H9 (cell line): Measurements from ENCODE around the gene RAP1GAP2. TPM values are rescaled to one million over a fixed set of nuclear protein-coding genes. Genes with fewer than 3 reads are reported as not detected.

ENCODE experiments used
- DNase-seq: peaks from one replicate; pipeline ENCODE4 v3.0.0-alpha.2; 2017
- H2AFZ ChIP-seq: one replicate; pipeline ENCODE4 v1.6.1; 2013; ENCODE audit warnings: mild to moderate bottlenecking, low read length, control low read depth, moderate library complexity
- H2AK5ac ChIP-seq: 2 replicates; pipeline ENCODE4 v1.6.1; 2013; ENCODE audit warnings: low read length, control low read depth, mixed read lengths; ENCODE audit not compliant: insufficient read length
- H2BK120ac ChIP-seq: one replicate; pipeline ENCODE4 v1.6.1; 2013; ENCODE audit warnings: low read depth, mild to moderate bottlenecking, low read length, control low read depth, inconsistent platforms; ENCODE audit not compliant: poor library complexity, severe bottlenecking
- H2BK12ac ChIP-seq: 2 replicates; pipeline ENCODE4 v1.6.1; 2013; ENCODE audit warnings: low read length, control low read depth, mixed read lengths, low read depth; ENCODE audit not compliant: insufficient read length
- H2BK15ac ChIP-seq: 2 replicates; pipeline ENCODE4 v1.6.1; 2013; ENCODE audit warnings: low read depth, low read length, control low read depth
- H2BK20ac ChIP-seq: one replicate; pipeline ENCODE4 v1.6.1; 2013; ENCODE audit warnings: low read depth, mild to moderate bottlenecking, low read length, control low read depth, inconsistent platforms; ENCODE audit not compliant: poor library complexity, severe bottlenecking
- H2BK5ac ChIP-seq: 2 replicates; pipeline ENCODE4 v1.6.1; 2013; ENCODE audit warnings: low read length, control low read depth, mixed read lengths; ENCODE audit not compliant: insufficient read length
- H3K14ac ChIP-seq: 2 replicates; pipeline ENCODE4 v1.6.1; 2013; ENCODE audit warnings: low read length, control low read depth; ENCODE audit not compliant: insufficient read depth
- H3K18ac ChIP-seq: 2 replicates; pipeline ENCODE4 v1.6.1; 2013; ENCODE audit warnings: low read depth, mild to moderate bottlenecking, mixed read lengths, low read length, control low read depth; ENCODE audit not compliant: insufficient read length
- H3K23ac ChIP-seq: 2 replicates; pipeline ENCODE4 v1.6.1; 2013; ENCODE audit warnings: low read length, control low read depth, mixed read lengths, low read depth; ENCODE audit not compliant: insufficient read length
- H3K23me2 ChIP-seq: 2 replicates; pipeline ENCODE4 v1.6.1; 2013; ENCODE audit warnings: low read depth, mild to moderate bottlenecking, mixed read lengths, low read length, control low read depth; ENCODE audit not compliant: insufficient read length, poor library complexity, severe bottlenecking
- H3K27ac ChIP-seq: 2 replicates; pipeline ENCODE4 v1.5.1; 2013; ENCODE audit warnings: low read length, control low read depth, mixed read lengths, low read depth; ENCODE audit not compliant: insufficient read length
- H3K27me3 ChIP-seq: 2 replicates; pipeline ENCODE4 v1.6.1; 2013; ENCODE audit warnings: low read length, control low read depth, inconsistent platforms; ENCODE audit not compliant: insufficient read depth
- H3K4ac ChIP-seq: 2 replicates; pipeline ENCODE4 v1.6.1; 2013; ENCODE audit warnings: low read depth, mild to moderate bottlenecking, control low read depth, inconsistent platforms, low read length, moderate library complexity
- H3K4me1 ChIP-seq: 2 replicates; pipeline ENCODE4 v1.6.1; 2013; ENCODE audit warnings: low read length, control low read depth, inconsistent platforms; ENCODE audit not compliant: insufficient read depth
- H3K4me2 ChIP-seq: 2 replicates; pipeline ENCODE4 v1.6.1; 2013; ENCODE audit warnings: low read length, control low read depth, mixed read lengths; ENCODE audit not compliant: insufficient read length, insufficient read depth
- H3K56ac ChIP-seq: 2 replicates; pipeline ENCODE4 v1.6.1; 2013; ENCODE audit warnings: low read depth, mild to moderate bottlenecking, mixed read lengths, low read length, control low read depth; ENCODE audit not compliant: insufficient read length
- H3K79me1 ChIP-seq: 2 replicates; pipeline ENCODE4 v1.6.1; 2013; ENCODE audit warnings: low read depth, mild to moderate bottlenecking, moderate library complexity, low read length, control low read depth, inconsistent platforms; ENCODE audit not compliant: insufficient read depth, poor library complexity, severe bottlenecking
- H3K79me2 ChIP-seq: 2 replicates; pipeline ENCODE4 v1.6.1; 2013; ENCODE audit warnings: low read length, control low read depth, inconsistent platforms; ENCODE audit not compliant: insufficient read depth
- H3K9ac ChIP-seq: 2 replicates; pipeline ENCODE4 v1.6.1; 2013; ENCODE audit warnings: low read length, control low read depth, mixed read lengths; ENCODE audit not compliant: insufficient read length; ENCODE audit errors: extremely low read depth
- H3K9me3 ChIP-seq: one replicate; pipeline ENCODE4 v1.6.1; 2013; ENCODE audit warnings: low read depth, low read length, inconsistent platforms; ENCODE audit not compliant: control insufficient read depth
- H3T11ph ChIP-seq: one replicate; pipeline ENCODE4 v1.6.1; 2013; ENCODE audit warnings: mild to moderate bottlenecking, low read length, control low read depth, inconsistent platforms
- H4K20me1 ChIP-seq: one replicate; pipeline ENCODE4 v1.6.1; 2013; ENCODE audit not compliant: control insufficient read depth, insufficient read length, insufficient read depth
- H4K5ac ChIP-seq: 2 replicates; pipeline ENCODE4 v1.6.1; 2013; ENCODE audit warnings: low read depth, mild to moderate bottlenecking, mixed read lengths, low read length, control low read depth; ENCODE audit not compliant: insufficient read length
- H4K8ac ChIP-seq: replicated peaks from 2 replicates; pipeline ENCODE4 v1.6.1; 2013; ENCODE audit warnings: low read length, control low read depth, mixed read lengths, low read depth; ENCODE audit not compliant: insufficient read length
- H4K91ac ChIP-seq: 2 replicates; pipeline ENCODE4 v1.6.1; 2013; ENCODE audit warnings: low read depth, mild to moderate bottlenecking, moderate library complexity, mixed read lengths, low read length, control low read depth; ENCODE audit not compliant: insufficient read length
- H3K27ac Mint-ChIP-seq, 3 experiments: 2 replicates in 2 of 3; 3 replicates in 1 of 3; pipeline ENCODE4 v1.8.0; 2020 to 2021; ENCODE audit warnings: mixed read lengths in 3 of 3, mild to moderate bottlenecking in 1 of 3, moderate library complexity in 1 of 3
- H3K27me3 Mint-ChIP-seq: 2 replicates; pipeline ENCODE4 v1.8.0; 2021; ENCODE audit warnings: low read depth, mild to moderate bottlenecking, moderate library complexity, mixed read lengths
- H3K36me3 Mint-ChIP-seq, 3 experiments: 2 replicates in 2 of 3; 3 replicates in 1 of 3; pipeline ENCODE4 v1.8.0; 2020 to 2021; ENCODE audit warnings: low read depth in 3 of 3, mixed read lengths in 3 of 3; ENCODE audit not compliant: insufficient read depth in 1 of 3
- H3K4me1 Mint-ChIP-seq, 2 experiments: 2 replicates each; pipeline ENCODE4 v1.8.0; 2020; ENCODE audit warnings: mixed read lengths in 2 of 2
- H3K4me3 Mint-ChIP-seq, 2 experiments: 2 replicates in 1 of 2; 3 replicates in 1 of 2; pipeline ENCODE4 v1.8.0; 2020 to 2021; ENCODE audit warnings: mild to moderate bottlenecking in 2 of 2, mixed read lengths in 2 of 2, moderate library complexity in 1 of 2
- H3K9me3 Mint-ChIP-seq, 2 experiments: 2 replicates in 1 of 2; 3 replicates in 1 of 2; pipeline ENCODE4 v1.8.0; 2020; ENCODE audit warnings: mild to moderate bottlenecking in 2 of 2, mixed read lengths in 2 of 2, moderate library complexity in 1 of 2
- CTCF ChIP-seq: fragments of 200-600 bp; sonication (generic); conservative IDR thresholded peaks from 3 replicates; pipeline ENCODE4 v1.8.0; 2021; ENCODE audit warnings: antibody characterized with exemption, mild to moderate bottlenecking
- WGBS: extraction: QIAGEN DNeasy Blood & Tissue Kit; methylation state at CpG from one replicate; pipeline ENCODE4 v1.1.7; 2013; ENCODE audit warnings: missing lambda C conversion rate, low lambda C conversion rate, mixed read lengths; ENCODE audit not compliant: insufficient read length; ENCODE audit errors: extremely low coverage; 5-methylcytosine and 5-hydroxymethylcytosine counted together
- total RNA-seq: library from RNA; stranded (reverse); gene quantifications from 2 replicates; pipeline ENCODE4 v1.2.1, GENCODE V29; 2021

The RAP1GAP2 gene
- total RNA-seq, 1 experiment from 2014 or later: 33.8 TPM

- Histone ChIP-seq H4K8ac (no peak overlapping the region), H2AFZ (no peak overlapping the region), H3K79me1 (peaks cover 4% of the 10 kb centered on the region), H2BK120ac (no peak overlapping the region), H2BK5ac (no peak overlapping the region), H2BK12ac (no peak overlapping the region), H2AK5ac (no peak overlapping the region), H4K91ac (no peak overlapping the region), H3K23ac (no peak overlapping the region), H3K4me2 (no peak overlapping the region), H4K5ac (no peak overlapping the region), H3K9me3 (no peaks in the 10 kb centered on the region), H3K14ac (no peak overlapping the region; the same call in 1 of the 2 replicates), H3K18ac (no peak overlapping the region), H3K4ac (no peak overlapping the region), H3K23me2 (no peaks in the 10 kb centered on the region), H2BK20ac (no peak overlapping the region), H3K79me2 (peaks cover 7% of the 10 kb centered on the region; the same call in 1 of the 2 replicates), H3K4me1 (peaks cover 2% of the 10 kb centered on the region; the same call in 1 of the 2 replicates), H3K56ac (no peak overlapping the region), H3K27ac (no peak overlapping the region), H2BK15ac (no peak overlapping the region), H3T11ph (no peak overlapping the region), H3K9ac (no peak overlapping the region), H3K27me3 (no peaks in the 10 kb centered on the region), H4K20me1 (no peaks in the 10 kb centered on the region)
- Mint-ChIP-seq H3K4me1 (peaks cover 31 to 42% of the 10 kb centered on the region in 2 experiments), H3K36me3 (peaks cover 8 to 27% (median 11%) of the 10 kb centered on the region in 3 experiments), H3K27me3 (no peaks in the 10 kb centered on the region), H3K4me3 (no peak overlapping the region), H3K27ac (peak overlapping the region; percentile 63 to 90 (median 88); a peak in 4 of 7 replicates), H3K9me3 (peaks cover 0 to 2% of the 10 kb centered on the region in 2 experiments; a peak in 1 of 5 replicates)
- DNase-seq: peak; percentile 45
- WGBS: no CpG with 5 or more reads among the region's 15 CpGs
- TF ChIP-seq CTCF: no peak
Measured at GRCh38 chr17:2898255-2898926, 102.2 kb downstream of the RAP1GAP2 start.
